NOMO-1 treated with dmso at 0.1 percent for 144 hours (cell line): ENCODE data around the gene TARDBP.
"Not testable (repeated sequence)": the region's sequence is repeated elsewhere in the genome, so short reads cannot be mapped to it uniquely, and the experiment has no call there.

Experiments
- DNase-seq: peaks from one replicate; lab custom pipeline; 2025; ENCODE audit not compliant: unreplicated experiment; lab: John Stamatoyannopoulos, UW

The TARDBP gene

GRCh38 chr1:11012260-11013159, at the start of gene TARDBP:
Gene TARDBP, plus strand, starts transcription at chr1:11012654. Its CDS starts 1,074 bp downstream, at chr1:11013728.
- DNase-seq, result peak; percentile 80

- DNase-seq, result peak; percentile 68
Observed at GRCh38 chr1:10965546-10966226, 46.8 kb upstream of the TARDBP start.

- no peak for DNase-seq
Observed at GRCh38 chr1:10967090-10967489, 45.4 kb upstream of the TARDBP start.

GRCh38 chr1:10968411-10968826, 44.0 kb upstream of the TARDBP start:
- DNase-seq, result no peak

- DNase-seq, result no peak
Observed at GRCh38 chr1:10969267-10969970, 43.0 kb upstream of the TARDBP start.

GRCh38 chr1:10969971-10970332, 42.5 kb upstream of the TARDBP start:
- no peak for DNase-seq

GRCh38 chr1:10973552-10973951, 38.9 kb upstream of the TARDBP start:
- no peak for DNase-seq

GRCh38 chr1:10973956-10974881, 38.2 kb upstream of the TARDBP start:
- DNase-seq, result no peak

- no peak for DNase-seq
Observed at GRCh38 chr1:10975567-10976326, 36.7 kb upstream of the TARDBP start.

GRCh38 chr1:10978719-10979118, 33.7 kb upstream of the TARDBP start:
- DNase-seq, result no peak

GRCh38 chr1:10979483-10979920, 33.0 kb upstream of the TARDBP start:
- no peak for DNase-seq

- no peak for DNase-seq
Observed at GRCh38 chr1:10980094-10980577, 32.3 kb upstream of the TARDBP start.

GRCh38 chr1:10980841-10981727, 31.4 kb upstream of the TARDBP start:
- DNase-seq, result no peak

GRCh38 chr1:10986525-10986890, 25.9 kb upstream of the TARDBP start:
- no peak for DNase-seq

- DNase-seq, result no peak
Observed at GRCh38 chr1:10987840-10988417, 24.5 kb upstream of the TARDBP start.

- DNase-seq, result no peak
Observed at GRCh38 chr1:10989095-10989494, 23.4 kb upstream of the TARDBP start.

GRCh38 chr1:10989920-10990516, 22.4 kb upstream of the TARDBP start:
- not testable (repeated sequence) for DNase-seq

GRCh38 chr1:10990828-10991227, 21.6 kb upstream of the TARDBP start:
- DNase-seq, result no peak
